SK-N-SH (cell line): ENCODE results near the gene FAM240A. TPM values are rescaled to one million over a fixed set of nuclear protein-coding genes. Genes with fewer than 3 reads are reported as not detected.

Experiments used
- CTCF ChIA-PET: fragments of 300-600, 350-600 bp; formaldehyde crosslinking; extraction: SDS; loops from one replicate; lab custom pipeline; 2021; lab: Yijun Ruan, JAX
- POLR2A ChIA-PET: fragments of 350-600 bp; sonication (Branson Sonifier 250); formaldehyde crosslinking; extraction: SDS; loops from one replicate; lab custom pipeline; 2020; ENCODE audit warnings: antibody characterized with exemption, inconsistent platforms; lab: Yijun Ruan, JAX
- DNase-seq: peaks from one replicate; pipeline ENCODE4 v3.0.0; 2012
- H2AFZ ChIP-seq: fragments of 200-600 bp; sonication (generic); 2 replicates; pipeline ENCODE4 v1.8.1; 2016; ENCODE audit warnings: antibody characterized with exemption, mild to moderate bottlenecking, low read depth
- H3F3A ChIP-seq: fragments of 200-600 bp; sonication (generic); replicated peaks from 2 replicates; pipeline ENCODE3; 2016; ENCODE audit warnings: antibody characterized with exemption, mild to moderate bottlenecking; ENCODE audit not compliant: insufficient read depth
- H3K27ac ChIP-seq, 2 experiments: fragments of 200-500 bp in 1 of 2; fragments of 200-600 bp in 1 of 2; sonication (Bioruptor generic) in 1 of 2; sonication (generic), shearing (Covaris generic) in 1 of 2; 2 replicates each; pipeline versions ENCODE4 v1.5.1 to v1.6.1; 2014 to 2016; ENCODE audit warnings: low read depth in 2 of 2, inconsistent platforms in 1 of 2, low read length in 1 of 2, mild to moderate bottlenecking in 1 of 2, mixed read lengths in 1 of 2
- H3K27me3 ChIP-seq: fragments of 200-600 bp; sonication (generic), shearing (Covaris generic); 2 replicates; pipeline ENCODE4 v1.6.1; 2016; ENCODE audit warnings: mixed run types; ENCODE audit not compliant: insufficient read depth
- H3K36me3 ChIP-seq, 2 experiments: fragments of 200-500 bp in 1 of 2; fragments of 200-600 bp in 1 of 2; sonication (Bioruptor generic) in 1 of 2; sonication (generic) in 1 of 2; replicated peaks in 1 of 2; 2 replicates each; pipeline versions ENCODE3 to v1.5.1; 2014 to 2016; ENCODE audit warnings: low read length in 1 of 2, mild to moderate bottlenecking in 1 of 2; ENCODE audit not compliant: insufficient read depth in 2 of 2, control insufficient read depth in 1 of 2
- H3K4me1 ChIP-seq, 2 experiments: fragments of 200-500 bp in 1 of 2; fragments of 200-600 bp in 1 of 2; sonication (Bioruptor generic) in 1 of 2; sonication (generic), shearing (Covaris generic) in 1 of 2; 2 replicates each; pipeline versions ENCODE4 v1.5.1 to v1.6.1; 2014 to 2016; ENCODE audit warnings: low read depth in 1 of 2, low read length in 1 of 2, mixed run types in 1 of 2; ENCODE audit not compliant: insufficient read depth in 2 of 2, control insufficient read depth in 1 of 2
- H3K4me2 ChIP-seq: fragments of 200-600 bp; sonication (generic), shearing (Covaris generic); 2 replicates; pipeline ENCODE4 v1.6.1; 2017; ENCODE audit warnings: mixed run types
- H3K4me3 ChIP-seq, 2 experiments: fragments of 200-500 bp in 1 of 2; fragments of 200-600 bp in 1 of 2; sonication (Bioruptor generic) in 1 of 2; sonication (generic), shearing (Covaris generic) in 1 of 2; 2 replicates each; pipeline versions ENCODE4 v1.5.1 to v1.8.1; 2014 to 2016; ENCODE audit warnings: low read depth in 2 of 2, inconsistent platforms in 1 of 2, low read length in 1 of 2, mild to moderate bottlenecking in 1 of 2, mixed read lengths in 1 of 2, moderate library complexity in 1 of 2
- H3K79me2 ChIP-seq: fragments of 200-600 bp; sonication (generic); 2 replicates; pipeline ENCODE4 v1.8.1; 2017; ENCODE audit warnings: mild to moderate bottlenecking; ENCODE audit not compliant: insufficient read depth
- H3K9ac ChIP-seq: fragments of 200-600 bp; sonication (generic); 2 replicates; pipeline ENCODE4 v1.6.1; 2017; ENCODE audit warnings: mixed run types
- H3K9me2 ChIP-seq: fragments of 200-600 bp; sonication (generic); 2 replicates; pipeline ENCODE4 v1.6.1; 2017; ENCODE audit warnings: mixed run types
- H3K9me3 ChIP-seq: fragments of 200-600 bp; sonication (generic); 2 replicates; pipeline ENCODE4 v1.6.1; 2017; ENCODE audit warnings: mixed run types, mild to moderate bottlenecking, moderate library complexity
- H4K20me1 ChIP-seq: fragments of 200-600 bp; sonication (generic); 2 replicates; pipeline ENCODE4 v1.6.1; 2017; ENCODE audit warnings: mild to moderate bottlenecking, mixed run types; ENCODE audit not compliant: insufficient read depth
- CHD2 ChIP-seq: fragments of 150-350 bp; IDR thresholded peaks from 2 replicates; pipeline ENCODE4 v1.6.1; 2018; ENCODE audit warnings: low read length; ENCODE audit not compliant: partially characterized antibody
- ELF1 ChIP-seq: IDR thresholded peaks from 2 replicates; pipeline ENCODE4 v1.4.0; 2012
- EZH2phosphoT487 ChIP-seq: fragments of 200-600 bp; sonication (generic); IDR thresholded peaks from 2 replicates; pipeline ENCODE4 v1.6.1; 2017; ENCODE audit warnings: low read depth, mixed run types, mild to moderate bottlenecking, antibody characterized with exemption, moderate library complexity, borderline replicate concordance
- FOXJ3 ChIP-seq: sonication (generic); formaldehyde crosslinking; IDR thresholded peaks from 2 replicates; pipeline ENCODE4 v1.5.1; 2020; ENCODE audit warnings: mild to moderate bottlenecking, missing genetic modification reagents
- FOXM1 ChIP-seq: IDR thresholded peaks from 2 replicates; pipeline ENCODE4 v1.4.0; 2012; ENCODE audit warnings: low read depth, mild to moderate bottlenecking
- GABPA ChIP-seq: IDR thresholded peaks from 2 replicates; pipeline ENCODE4 v1.4.0; 2012; ENCODE audit warnings: low read depth, mild to moderate bottlenecking
- GATA2 ChIP-seq: sonication (generic); formaldehyde crosslinking; IDR thresholded peaks from 2 replicates; pipeline ENCODE4 v1.5.0; 2020; ENCODE audit warnings: mild to moderate bottlenecking, missing genetic modification reagents
- IRF3 ChIP-seq: fragments of 150-350 bp; IDR thresholded peaks from 2 replicates; pipeline ENCODE4 v1.6.1; 2016; ENCODE audit warnings: mild to moderate bottlenecking, low read depth, low read length
- JUND ChIP-seq: IDR thresholded peaks from 2 replicates; pipeline ENCODE4 v1.4.0; 2012
- MAX ChIP-seq: IDR thresholded peaks from 2 replicates; pipeline ENCODE4 v1.4.0; 2012; ENCODE audit warnings: low read depth
- NFIC ChIP-seq: IDR thresholded peaks from 2 replicates; pipeline ENCODE4 v1.4.0; 2012; ENCODE audit warnings: borderline replicate concordance
- RAD21 ChIP-seq: IDR thresholded peaks from 2 replicates; pipeline ENCODE4 v1.6.1; 2012; ENCODE audit warnings: mild to moderate bottlenecking, low read length
- RCOR1 ChIP-seq: fragments of 150-350 bp; IDR thresholded peaks from 2 replicates; pipeline ENCODE4 v1.6.1; 2017; ENCODE audit warnings: antibody characterized with exemption, low read length
- RXRA ChIP-seq: IDR thresholded peaks from 2 replicates; pipeline ENCODE4 v1.4.0; 2012; ENCODE audit warnings: low read depth, mild to moderate bottlenecking, borderline replicate concordance
- SIN3A ChIP-seq: IDR thresholded peaks from 2 replicates; pipeline ENCODE4 v1.6.1; 2012; ENCODE audit warnings: low read depth, mild to moderate bottlenecking, low read length, moderate library complexity, borderline replicate concordance
- SMC3 ChIP-seq: IDR thresholded peaks from 2 replicates; pipeline ENCODE4 v1.6.1; 2012; ENCODE audit warnings: low read depth, low read length, improper control_type of control experiment
- TAF1 ChIP-seq: IDR thresholded peaks from 2 replicates; pipeline ENCODE4 v1.6.1; 2012; ENCODE audit warnings: low read depth, mild to moderate bottlenecking, low read length, moderate library complexity, borderline replicate concordance
- TCF12 ChIP-seq: IDR thresholded peaks from 2 replicates; pipeline ENCODE4 v1.4.0; 2012
- TEAD4 ChIP-seq: IDR thresholded peaks from 2 replicates; pipeline ENCODE4 v1.4.0; 2012; ENCODE audit warnings: mild to moderate bottlenecking, borderline replicate concordance; ENCODE audit not compliant: insufficient read depth
- USF2 ChIP-seq: fragments of 150-350 bp; IDR thresholded peaks from 2 replicates; pipeline ENCODE4 v1.6.1; 2017; ENCODE audit warnings: antibody characterized with exemption, low read length, low read depth, borderline replicate concordance
- YY1 ChIP-seq: IDR thresholded peaks from 2 replicates; pipeline ENCODE4 v1.4.0; 2012; ENCODE audit warnings: low read depth, mild to moderate bottlenecking
- WGBS: methylation state at CpG from one replicate; pipeline ENCODE4 v1.1.6; 2017; ENCODE audit warnings: low lambda C conversion rate; 5-methylcytosine and 5-hydroxymethylcytosine counted together
- polyA plus RNA-seq, 3 experiments: library from polyadenylated mRNA; depleted of rRNA; stranded (reverse); fragments of >200 nt; gene quantifications; 2 replicates each; pipeline ENCODE4 v1.2.3, GENCODE V29; 2012

FAM240A gene
- polyA plus RNA-seq, 1 of the 3 experiments (the other 2 are of a cell fraction), result not detected

- 42% methylated on average over 3 of the region's 3 CpGs for WGBS
- H4K20me1 ChIP-seq, result no peaks in the 10 kb centered on the region
- no peak overlapping the region for H3K9ac ChIP-seq
- no peaks in the 10 kb centered on the region for H3F3A ChIP-seq
- no peaks in the 10 kb centered on the region for H3K9me3 ChIP-seq
- no peak for DNase-seq
- TF ChIP-seq EZH2phosphoT487 (no peak), GATA2 (CRISPR knock-in tag) (no peak), SMC3 (no peak), GABPA (no peak), USF2 (no peak), MAX (no peak), SIN3A (no peak), NFIC (no peak), ELF1 (no peak), YY1 (no peak), FOXJ3 (CRISPR knock-in tag) (no peak), CHD2 (no peak), JUND (no peak), RCOR1 (no peak)
- no peaks in the 10 kb centered on the region for H3K36me3 ChIP-seq
- H3K27ac ChIP-seq, result no peak overlapping the region
- H3K9me2 ChIP-seq, result no peaks in the 10 kb centered on the region
- no peak overlapping the region for H3K4me2 ChIP-seq
- CTCF ChIA-PET, result interaction anchor here (1.3 to 1.5 kb wide), 2 partner anchors 14 to 82 kb away, joined by 4 read pairs; no protein-coding TSS in a partner anchor
- peaks cover 0 to under 1% of the 10 kb centered on the region in 2 experiments; a peak in 2 of 4 replicates for H3K4me1 ChIP-seq
- no peaks in the 10 kb centered on the region; the same call in 1 of the 2 replicates for H3K27me3 ChIP-seq
- POLR2A ChIA-PET, result no interaction called here
- no peak overlapping the region for H2AFZ ChIP-seq
- H3K79me2 ChIP-seq, result no peaks in the 10 kb centered on the region
- no peak overlapping the region for H3K4me3 ChIP-seq
Observed at GRCh38 chr3:46571684-46572083, 40.6 kb upstream of the FAM240A start.

GRCh38 chr3:46573701-46574100 lies 38.6 kb upstream of the FAM240A start:
- no peak overlapping the region for H3K9ac ChIP-seq
- DNase-seq, result no peak
- no peaks in the 10 kb centered on the region for H3K36me3 ChIP-seq
- no peaks in the 10 kb centered on the region for H3K79me2 ChIP-seq
- no peaks in the 10 kb centered on the region for H3K9me3 ChIP-seq
- no peaks in the 10 kb centered on the region; the same call in 1 of the 2 replicates for H3K27me3 ChIP-seq
- no peak overlapping the region for H3K27ac ChIP-seq
- ChIA-PET CTCF (interaction anchor here (0.8 to 2.0 kb wide), 3 partner anchors 16 to 85 kb away, joined by 3 to 7 read pairs (median 6); no protein-coding TSS in a partner anchor), POLR2A (no interaction called here)
- TF ChIP-seq TEAD4 (no peak), TAF1 (no peak), RAD21 (no peak), FOXM1 (no peak), YY1 (no peak), TCF12 (no peak), FOXJ3 (CRISPR knock-in tag) (no peak), JUND (no peak), RXRA (no peak), IRF3 (no peak)
- H4K20me1 ChIP-seq, result no peaks in the 10 kb centered on the region
- H2AFZ ChIP-seq, result no peak overlapping the region
- H3F3A ChIP-seq, result no peaks in the 10 kb centered on the region
- 59% methylated on average over 4 of the region's 4 CpGs for WGBS
- no peaks in the 10 kb centered on the region for H3K9me2 ChIP-seq
- no peak overlapping the region for H3K4me2 ChIP-seq
- no peak overlapping the region for H3K4me3 ChIP-seq
- H3K4me1 ChIP-seq, result no peaks in the 10 kb centered on the region; a peak in 1 of 4 replicates
